CD4-positive, alpha-beta memory T cell (primary cell): ENCODE measurements around the gene POLE. TPM values are rescaled to one million over a fixed set of nuclear protein-coding genes. Genes with fewer than 3 reads are reported as not detected.
A peak's percentile ranks its signal among the peaks of the same experiment; 100 is the strongest.

Experiments
- CTCF ChIA-PET: fragments of 350-600 bp; sonication (Branson Sonifier 250); formaldehyde crosslinking; loops from one replicate; lab custom pipeline; 2021; ENCODE audit warnings: inconsistent platforms; ENCODE audit not compliant: partially characterized antibody; lab: Charles Lee
- POLR2A ChIA-PET: fragments of 350-600 bp; sonication (Branson Sonifier 250); formaldehyde crosslinking; loops from one replicate; lab custom pipeline; 2021; ENCODE audit not compliant: partially characterized antibody; lab: Charles Lee
- DNase-seq, 5 donors: peaks; one replicate each; pipeline versions ENCODE4 v3.0.0 to v3.0.0-alpha.2; 2020 to 2022; ENCODE audit warnings: mixed read lengths in 1 of 5
- H3K27ac ChIP-seq: one replicate; pipeline ENCODE4 v1.7.0; 2013; ENCODE audit warnings: low read depth, low read length
- H3K27me3 ChIP-seq: 2 replicates; pipeline ENCODE4 v1.7.0; 2013; ENCODE audit warnings: mild to moderate bottlenecking, low read length, moderate library complexity; ENCODE audit not compliant: insufficient read depth
- H3K36me3 ChIP-seq: 2 replicates; pipeline ENCODE4 v1.7.0; 2013; ENCODE audit warnings: mild to moderate bottlenecking, low read length, moderate library complexity; ENCODE audit not compliant: insufficient read depth
- H3K4me1 ChIP-seq: 2 replicates; pipeline ENCODE4 v1.7.0; 2013; ENCODE audit warnings: mild to moderate bottlenecking, low read length, moderate library complexity; ENCODE audit not compliant: insufficient read depth
- H3K4me3 ChIP-seq, 2 donors: one replicate each; pipeline ENCODE4 v1.7.0; 2013; ENCODE audit warnings: low read length in 2 of 2, mild to moderate bottlenecking in 1 of 2
- H3K9me3 ChIP-seq, 2 donors: one replicate each; pipeline ENCODE4 v1.7.0; 2013; ENCODE audit warnings: low read length in 2 of 2, control low read depth in 1 of 2; ENCODE audit not compliant: control insufficient read depth in 1 of 2
- H3K27ac Mint-ChIP-seq, 7 donors: one replicate each; pipeline ENCODE4 v1.8.0; 2020 to 2021; ENCODE audit warnings: mixed read lengths in 7 of 7, mild to moderate bottlenecking in 6 of 7, inconsistent platforms in 3 of 7, moderate library complexity in 3 of 7
- H3K27me3 Mint-ChIP-seq, 2 donors: one replicate each; pipeline ENCODE4 v1.8.0; 2020 to 2021; ENCODE audit warnings: mixed read lengths in 2 of 2
- H3K36me3 Mint-ChIP-seq, 2 donors: one replicate each; pipeline ENCODE4 v1.8.0; 2020 to 2021; ENCODE audit warnings: mixed read lengths in 2 of 2, inconsistent platforms in 1 of 2, mild to moderate bottlenecking in 1 of 2
- H3K4me1 Mint-ChIP-seq, 4 donors: one replicate each; pipeline ENCODE4 v1.8.0; 2020 to 2021; ENCODE audit warnings: mixed read lengths in 4 of 4, mild to moderate bottlenecking in 1 of 4
- H3K4me3 Mint-ChIP-seq, 8 donors: one replicate each; pipeline ENCODE4 v1.8.0; 2020 to 2021; ENCODE audit warnings: mixed read lengths in 8 of 8, mild to moderate bottlenecking in 7 of 8, moderate library complexity in 6 of 8, inconsistent platforms in 3 of 8
- H3K9me3 Mint-ChIP-seq, 8 donors: one replicate each; pipeline ENCODE4 v1.8.0; 2020 to 2021; ENCODE audit warnings: mixed read lengths in 8 of 8, mild to moderate bottlenecking in 5 of 8, inconsistent platforms in 3 of 8, moderate library complexity in 1 of 8
- intact Hi-C: fragments of 100-400 bp; cut with micrococcal nuclease; formaldehyde crosslinking; loops from one replicate; pipeline ENCODE4 v1.15.1; 2023
- polyA plus RNA-seq, 2 donors: library from polyadenylated mRNA; unstranded; fragments of 300-500 nt; fragmentation: Illumina TruSeq; gene quantifications; one replicate each; pipeline ENCODE4 v1.2.3, GENCODE V29; 2021
- total RNA-seq, 2 experiments: library from RNA; stranded (reverse); gene quantifications; one replicate each; pipeline ENCODE4 v1.2.3, GENCODE V29; 2021

The POLE gene
- total and polyA plus RNA-seq, 4 experiments from 2014 or later = 2.2 to 75.4 (median 37.9) TPM

- Histone ChIP-seq H3K27me3 (peaks cover 19% of the 10 kb centered on the region), H3K27ac (no peak overlapping the region), H3K4me3 (no peak overlapping the region), H3K9me3 (no peaks in the 10 kb centered on the region), H3K36me3 (no peaks in the 10 kb centered on the region), H3K4me1 (no peaks in the 10 kb centered on the region)
- ChIA-PET CTCF (interaction anchor here (1.3 to 3.9 kb wide), 2 partner anchors 114 to 203 kb away, joined by 4 to 37 read pairs; no protein-coding TSS in a partner anchor), POLR2A (no interaction called here)
- Mint-ChIP-seq H3K4me3 (peak overlapping the region in 2 of 8 donors; percentile 29 to 45), H3K27ac (no peak overlapping the region), H3K9me3 (peaks cover 0 to 14% (median 9%) of the 10 kb centered on the region in 8 donors), H3K4me1 (peaks cover 7 to 19% (median 12%) of the 10 kb centered on the region in 4 donors), H3K27me3 (peaks cover 18 to 19% of the 10 kb centered on the region in 2 donors), H3K36me3 (no peaks in the 10 kb centered on the region)
- no peak for DNase-seq
- intact Hi-C loops = no loop called here
Observed at GRCh38 chr12:132617135-132617701, 69.9 kb downstream of the POLE start.

- no peaks in the 10 kb centered on the region for H3K4me1 ChIP-seq
- POLR2A ChIA-PET = no interaction called here
- no peaks in the 10 kb centered on the region for H3K36me3 ChIP-seq
- Mint-ChIP-seq H3K4me3 (no peak overlapping the region), H3K9me3 (peaks cover 0 to 16% (median 11%) of the 10 kb centered on the region in 8 donors), H3K4me1 (peaks cover 7 to 19% (median 12%) of the 10 kb centered on the region in 4 donors), H3K27ac (no peak overlapping the region), H3K27me3 (peaks cover 21 to 23% of the 10 kb centered on the region in 2 donors), H3K36me3 (no peaks in the 10 kb centered on the region)
- no peak for DNase-seq
- peaks cover 19% of the 10 kb centered on the region for H3K27me3 ChIP-seq
- no peak overlapping the region for H3K27ac ChIP-seq
- CTCF ChIA-PET = interaction anchor here (0.7 to 3.9 kb wide), 10 partner anchors 10 to 465 kb away, joined by 3 to 37 read pairs (median 4); no protein-coding TSS in a partner anchor
- H3K4me3 ChIP-seq = no peak overlapping the region
- H3K9me3 ChIP-seq = no peaks in the 10 kb centered on the region
- intact Hi-C loops = loop anchor here (1.0 to 2.0 kb wide), 3 partner anchors 15 to 461 kb away; no protein-coding TSS in a partner anchor
Observed at GRCh38 chr12:132615579-132616038, 71.5 kb downstream of the POLE start.

DNA sequence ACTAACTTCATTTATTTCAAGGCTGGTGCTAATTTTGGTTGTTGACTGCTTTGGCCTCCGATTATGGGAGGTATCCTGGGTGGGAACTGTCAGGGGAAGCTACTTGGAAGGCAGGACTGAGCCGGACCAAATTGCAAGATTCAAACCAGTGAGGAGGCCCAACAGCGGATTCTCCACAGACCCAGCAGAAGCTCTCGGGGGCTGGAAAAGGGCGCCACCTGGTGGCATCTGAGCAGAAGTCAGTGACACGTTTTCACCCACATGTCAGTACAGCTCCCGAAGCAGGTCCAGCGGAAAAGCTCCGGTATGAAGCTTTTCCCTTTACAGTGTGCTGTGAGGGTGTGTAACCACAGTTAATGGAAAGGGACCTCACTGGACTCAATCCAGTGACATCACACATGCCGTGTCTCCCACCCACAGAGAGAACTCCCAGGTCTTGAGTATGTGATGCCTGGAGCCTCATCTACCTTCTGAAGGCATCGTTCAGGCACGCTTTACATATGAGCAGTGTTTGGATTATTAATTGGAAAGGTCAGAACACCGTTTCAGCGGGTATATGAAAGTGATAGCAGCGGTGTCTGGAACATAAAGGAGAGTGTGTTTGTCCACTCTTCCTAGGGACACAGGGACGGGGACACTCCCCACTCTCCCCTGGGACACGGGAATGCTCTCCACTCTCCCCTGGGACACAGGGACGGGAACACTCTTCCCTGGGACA is 72.1 kb downstream of the POLE start:
- Histone ChIP-seq H3K27ac (no peak overlapping the region), H3K36me3 (no peaks in the 10 kb centered on the region), H3K4me1 (no peaks in the 10 kb centered on the region), H3K27me3 (peaks cover 23% of the 10 kb centered on the region), H3K9me3 (no peaks in the 10 kb centered on the region), H3K4me3 (no peak overlapping the region)
- H3K4me3 Mint-ChIP-seq = peak overlapping the region in 1 of 8 donors; percentile 35
- peak; percentile 71 to 76 (median 75) for DNase-seq
- CTCF ChIA-PET = interaction anchor here (0.8 to 3.9 kb wide), 15 partner anchors 14 to 464 kb away, joined by 3 to 37 read pairs (median 4); no protein-coding TSS in a partner anchor
- intact Hi-C loops = loop anchor here (1.0 to 2.0 kb wide), 3 partner anchors 14 to 461 kb away; no protein-coding TSS in a partner anchor
- peaks cover 7 to 24% (median 13%) of the 10 kb centered on the region in 4 donors for H3K4me1 Mint-ChIP-seq
- H3K36me3 Mint-ChIP-seq = no peaks in the 10 kb centered on the region
- POLR2A ChIA-PET = no interaction called here
- H3K27ac Mint-ChIP-seq = peak overlapping the region in 1 of 7 donors; percentile 4
- peaks cover 27% of the 10 kb centered on the region in 2 donors for H3K27me3 Mint-ChIP-seq
- peaks cover 0 to 16% (median 11%) of the 10 kb centered on the region in 8 donors for H3K9me3 Mint-ChIP-seq

DNA sequence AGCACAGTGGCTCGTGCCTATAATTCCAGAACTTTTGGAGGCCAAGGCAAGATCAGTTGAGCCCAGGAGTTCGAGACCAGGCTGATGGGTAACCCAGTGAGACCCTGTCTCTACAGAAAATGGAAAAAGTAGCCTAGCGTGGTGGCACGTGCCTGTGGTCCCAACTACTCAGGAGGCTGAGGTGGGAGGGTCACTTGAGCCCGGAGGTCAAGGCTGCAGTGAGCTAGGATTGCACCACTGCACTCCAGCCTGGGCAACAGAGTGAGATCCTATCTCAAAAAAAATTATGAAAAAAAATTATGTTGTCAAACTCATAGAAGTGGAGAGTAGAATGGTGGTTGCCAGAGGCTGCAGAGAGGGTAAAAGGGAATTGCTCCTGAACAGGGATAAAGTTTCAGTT is 73.1 kb downstream of the POLE start:
- POLR2A ChIA-PET = no interaction called here
- Histone ChIP-seq H3K4me1 (no peaks in the 10 kb centered on the region), H3K9me3 (no peaks in the 10 kb centered on the region), H3K4me3 (no peak overlapping the region), H3K27ac (no peak overlapping the region), H3K36me3 (no peaks in the 10 kb centered on the region), H3K27me3 (peaks cover 23% of the 10 kb centered on the region)
- no peak for DNase-seq
- CTCF ChIA-PET = interaction anchor here (1.1 to 3.9 kb wide), 7 partner anchors 14 to 461 kb away, joined by 3 to 37 read pairs (median 5); no protein-coding TSS in a partner anchor
- Mint-ChIP-seq H3K4me1 (peaks cover 7 to 24% (median 13%) of the 10 kb centered on the region in 4 donors), H3K9me3 (peaks cover 0 to 16% (median 11%) of the 10 kb centered on the region in 8 donors), H3K27me3 (peaks cover 30 to 33% of the 10 kb centered on the region in 2 donors), H3K27ac (no peak overlapping the region), H3K4me3 (no peak overlapping the region), H3K36me3 (no peaks in the 10 kb centered on the region)
- intact Hi-C loops = loop anchor here (2.0 kb wide), 1 partner anchor 13 kb away; no protein-coding TSS in a partner anchor

DNA sequence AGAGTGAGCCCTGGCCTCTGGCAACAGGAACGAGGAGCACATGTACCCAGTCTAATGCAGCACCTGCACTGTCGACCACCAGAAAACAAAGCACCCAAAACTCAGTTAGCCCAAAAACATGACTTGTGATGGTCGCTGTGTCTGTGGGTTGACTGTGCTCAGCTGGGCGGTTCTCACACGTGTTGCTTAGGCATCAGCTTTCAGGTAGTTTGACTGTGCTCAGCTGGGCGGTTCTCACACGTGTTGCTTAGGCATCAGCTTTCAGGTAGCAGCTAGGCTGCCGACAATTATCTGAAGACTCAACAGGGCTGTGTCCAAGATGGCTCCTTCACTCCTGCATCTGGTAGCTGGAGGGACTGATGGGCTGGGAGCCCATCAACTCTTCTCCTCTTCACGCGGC is 75.5 kb downstream of the POLE start:
- H3K27me3 ChIP-seq = peaks cover 12% of the 10 kb centered on the region
- no peaks in the 10 kb centered on the region for H3K36me3 ChIP-seq
- H3K27ac ChIP-seq = no peak overlapping the region
- DNase-seq = no peak
- Mint-ChIP-seq H3K9me3 (peaks cover 0 to 8% (median 4%) of the 10 kb centered on the region in 8 donors), H3K4me1 (peaks cover 2 to 17% (median 8%) of the 10 kb centered on the region in 4 donors), H3K4me3 (peak overlapping the region in 1 of 8 donors; percentile 10), H3K36me3 (no peaks in the 10 kb centered on the region), H3K27me3 (peaks cover 25 to 36% of the 10 kb centered on the region in 2 donors), H3K27ac (peak overlapping the region in 1 of 7 donors; percentile 52)
- intact Hi-C loops = no loop called here
- ChIA-PET CTCF (no interaction called here), POLR2A (no interaction called here)
- no peak overlapping the region for H3K4me3 ChIP-seq
- H3K9me3 ChIP-seq = no peaks in the 10 kb centered on the region
- H3K4me1 ChIP-seq = no peaks in the 10 kb centered on the region

DNA sequence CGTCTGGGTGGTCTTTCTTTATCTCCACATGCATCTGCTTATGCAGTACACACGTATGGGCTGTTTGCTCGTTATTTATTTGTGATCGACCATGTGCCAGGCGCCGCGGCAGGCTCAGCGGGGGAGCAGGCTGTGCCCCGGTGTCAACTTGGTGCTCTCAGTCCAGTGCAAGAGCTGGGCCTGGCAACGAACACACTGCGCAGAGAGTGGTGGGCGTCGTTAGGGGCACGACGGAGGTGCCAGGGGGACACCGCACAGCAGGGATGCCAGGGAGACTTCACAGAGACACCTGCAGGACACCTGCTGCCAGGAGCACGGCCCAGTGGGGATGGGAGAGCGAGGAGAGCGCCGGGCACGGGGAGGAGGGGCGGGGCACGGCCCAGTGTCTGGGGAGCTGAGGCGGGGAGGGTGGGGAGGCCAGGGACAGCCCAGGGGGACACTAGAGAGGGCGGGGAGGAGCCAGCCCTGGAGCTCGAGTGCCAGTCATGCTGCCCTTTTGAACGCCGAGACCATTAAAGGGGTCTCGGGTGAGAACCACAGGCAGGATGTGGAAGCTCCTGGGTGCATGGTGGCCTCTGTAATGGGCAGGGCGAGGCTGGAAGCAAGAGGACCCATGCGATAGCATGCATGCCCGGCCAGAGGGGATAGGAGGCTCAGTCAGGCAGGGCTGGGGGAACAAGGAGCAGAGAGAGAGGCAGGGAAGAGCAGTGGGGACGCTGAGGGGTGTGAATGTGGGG is 76.1 kb downstream of the POLE start:
- peak overlapping the region in 1 of 8 donors; percentile 80 for H3K4me3 Mint-ChIP-seq
- POLR2A ChIA-PET = no interaction called here

More for the DNA sequence above, 76.1 kb downstream of the POLE start:
- H3K36me3 Mint-ChIP-seq = no peaks in the 10 kb centered on the region
- Histone ChIP-seq H3K9me3 (no peaks in the 10 kb centered on the region), H3K4me3 (no peak overlapping the region), H3K27me3 (peaks cover 11% of the 10 kb centered on the region), H3K4me1 (no peaks in the 10 kb centered on the region), H3K36me3 (no peaks in the 10 kb centered on the region), H3K27ac (no peak overlapping the region)
- CTCF ChIA-PET = no interaction called here
- peaks cover 2 to 17% (median 9%) of the 10 kb centered on the region in 4 donors for H3K4me1 Mint-ChIP-seq
- no peak for DNase-seq
- peak overlapping the region in 1 of 7 donors; percentile 52 for H3K27ac Mint-ChIP-seq
- intact Hi-C loops = no loop called here
- H3K9me3 Mint-ChIP-seq = peaks cover 0 to 5% (median 3%) of the 10 kb centered on the region in 8 donors
- H3K27me3 Mint-ChIP-seq = peaks cover 29 to 41% of the 10 kb centered on the region in 2 donors
